Measurements from ENCODE around the gene HSP90AA1. TPM values are rescaled to one million over a fixed set of nuclear protein-coding genes. Genes with fewer than 3 reads are reported as not detected.
A peak's percentile ranks its signal among the peaks of the same experiment; 100 is the strongest.

The HSP90AA1 gene
- total RNA-seq, 1 experiment from 2014 or later, result 183 TPM

DNA sequence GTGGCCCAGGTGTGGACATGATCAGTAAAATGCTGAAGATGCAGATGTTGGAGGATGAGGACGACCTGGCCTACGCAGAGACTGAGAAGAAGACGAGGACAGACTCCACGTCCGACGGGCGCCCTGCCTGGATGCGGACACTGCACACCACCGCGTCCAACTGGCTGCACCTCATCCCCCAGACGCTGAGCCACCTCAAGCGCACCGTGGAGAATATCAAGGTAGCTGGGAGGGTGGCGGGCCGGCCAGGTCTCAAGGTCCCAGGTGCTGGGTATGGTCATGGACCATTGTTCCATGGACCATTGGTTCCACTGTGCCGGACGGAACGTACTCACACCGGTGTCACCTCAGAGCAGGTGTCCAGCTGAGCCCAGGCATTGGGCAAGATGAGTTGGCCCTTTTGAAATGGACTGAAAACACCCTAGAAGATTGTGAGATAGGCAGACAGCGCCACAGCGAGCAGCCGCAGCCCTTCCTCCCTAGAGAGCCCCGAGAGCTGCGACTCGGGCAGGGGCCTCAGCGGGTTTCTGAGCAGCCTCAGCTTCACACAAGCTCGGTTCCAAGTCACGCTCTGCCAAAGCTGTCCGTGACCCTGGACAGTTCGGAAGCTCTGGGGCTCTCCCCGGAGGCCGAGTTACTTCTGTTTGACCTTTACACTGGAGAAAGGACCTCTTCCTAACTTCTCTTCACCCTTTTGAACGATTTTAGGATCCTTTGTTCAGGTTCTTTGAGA lies 38.9 kb downstream of the HSP90AA1 start:
- no peaks in the 10 kb centered on the region for H3K27me3 ChIP-seq (ENCODE audit: control insufficient read depth, insufficient read depth, low read length)
- peak; percentile 21 for DNase-seq
- H3K36me3 ChIP-seq (replicated peaks; ENCODE audit: control insufficient read depth, insufficient read depth, low read length), result peaks cover 54% of the 10 kb centered on the region
- H3K4me3 ChIP-seq (ENCODE audit: insufficient read depth, low read depth, low read length), result no peak overlapping the region

DNA sequence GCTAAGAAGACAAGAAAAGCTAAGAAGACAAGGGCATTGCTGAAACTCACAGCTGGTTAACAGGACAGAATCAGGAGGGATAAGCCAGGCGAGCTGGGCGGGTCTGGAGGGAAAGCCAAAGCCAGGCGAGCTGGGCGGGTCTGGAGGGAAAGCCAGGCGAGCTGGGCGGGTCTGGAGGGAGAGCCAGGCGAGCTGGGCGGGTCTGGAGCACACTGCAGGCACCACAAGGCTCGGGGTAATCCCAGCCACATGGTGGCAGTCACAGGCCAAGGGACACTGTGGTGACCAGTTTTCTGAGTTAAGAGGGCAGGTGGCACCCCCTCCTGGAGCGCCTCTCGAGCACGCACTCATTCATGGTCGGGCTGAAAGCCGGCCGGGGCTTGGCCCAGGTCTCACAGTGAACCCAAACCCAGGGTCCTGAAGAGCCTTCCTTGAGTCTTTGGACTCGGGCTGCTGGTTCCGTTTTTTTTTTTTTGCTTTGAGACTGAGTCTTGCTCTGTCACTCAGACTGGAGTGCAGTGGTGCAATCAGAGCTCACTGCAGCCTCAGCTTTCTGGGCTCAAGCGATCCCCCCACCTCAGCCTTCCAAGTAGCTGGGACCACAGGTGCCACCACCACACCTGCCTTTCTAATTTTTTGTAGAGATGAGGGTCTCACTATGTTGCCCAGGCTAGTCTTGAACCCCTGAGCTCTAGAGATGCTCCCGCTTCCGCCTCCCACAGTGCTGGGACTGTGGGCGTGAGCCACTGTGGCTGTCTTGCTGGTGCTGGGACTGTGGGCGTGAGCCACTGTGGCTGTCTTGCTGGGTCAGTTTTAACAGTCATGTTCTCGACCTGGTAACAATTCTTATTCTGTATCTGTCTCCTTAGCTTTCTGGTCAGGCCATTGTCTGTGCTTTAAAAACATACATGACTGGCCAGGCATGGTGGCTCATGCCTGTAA lies 40.2 kb downstream of the HSP90AA1 start:
- peaks cover 63% of the 10 kb centered on the region for H3K36me3 ChIP-seq (replicated peaks; ENCODE audit: control insufficient read depth, insufficient read depth, low read length)
- H3K27me3 ChIP-seq (ENCODE audit: control insufficient read depth, insufficient read depth, low read length), result no peaks in the 10 kb centered on the region
- peak; percentile 95 for DNase-seq
- no peak overlapping the region for H3K4me3 ChIP-seq (ENCODE audit: insufficient read depth, low read depth, low read length)

DNA sequence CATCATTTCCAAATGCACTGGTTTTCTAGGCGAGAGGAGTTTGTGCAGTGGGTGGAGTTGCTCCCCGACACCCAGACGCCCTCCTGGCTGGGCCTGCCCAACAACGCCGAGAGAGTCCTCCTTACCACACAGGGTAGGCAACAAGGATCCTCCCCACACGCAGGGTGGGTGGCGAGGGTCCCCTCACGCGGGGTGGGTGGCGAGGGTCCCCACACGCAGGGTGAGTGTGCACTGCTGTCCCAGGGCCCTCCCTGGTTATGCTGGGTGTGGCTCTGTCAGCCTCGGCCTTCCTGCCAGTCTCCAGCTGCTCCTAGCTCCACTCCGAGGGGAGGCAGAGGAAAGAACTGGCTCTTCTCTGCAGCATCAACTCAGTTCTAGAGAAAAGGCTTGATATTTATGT lies 42.3 kb downstream of the HSP90AA1 start:
- Histone ChIP-seq H3K4me3 (ENCODE audit: insufficient read depth, low read depth, low read length) (no peak overlapping the region), H3K36me3 (replicated peaks; ENCODE audit: control insufficient read depth, insufficient read depth, low read length) (peaks cover 67% of the 10 kb centered on the region), H3K27me3 (ENCODE audit: control insufficient read depth, insufficient read depth, low read length) (no peaks in the 10 kb centered on the region)
- DNase-seq, result peak; percentile 11

GRCh38 chr14:102043251-102044025 lies 43.4 kb downstream of the HSP90AA1 start:
- Histone ChIP-seq H3K4me3 (ENCODE audit: insufficient read depth, low read depth, low read length) (no peak overlapping the region), H3K27me3 (ENCODE audit: control insufficient read depth, insufficient read depth, low read length) (no peaks in the 10 kb centered on the region), H3K36me3 (replicated peaks; ENCODE audit: control insufficient read depth, insufficient read depth, low read length) (peaks cover 67% of the 10 kb centered on the region)
- peak; percentile 12 for DNase-seq

GRCh38 chr14:102042699-102043098 lies 44.1 kb downstream of the HSP90AA1 start:
- DNase-seq, result peak; percentile 7
- Histone ChIP-seq H3K4me3 (ENCODE audit: insufficient read depth, low read depth, low read length) (no peak overlapping the region), H3K36me3 (replicated peaks; ENCODE audit: control insufficient read depth, insufficient read depth, low read length) (peaks cover 64% of the 10 kb centered on the region), H3K27me3 (ENCODE audit: control insufficient read depth, insufficient read depth, low read length) (no peaks in the 10 kb centered on the region)

DNA sequence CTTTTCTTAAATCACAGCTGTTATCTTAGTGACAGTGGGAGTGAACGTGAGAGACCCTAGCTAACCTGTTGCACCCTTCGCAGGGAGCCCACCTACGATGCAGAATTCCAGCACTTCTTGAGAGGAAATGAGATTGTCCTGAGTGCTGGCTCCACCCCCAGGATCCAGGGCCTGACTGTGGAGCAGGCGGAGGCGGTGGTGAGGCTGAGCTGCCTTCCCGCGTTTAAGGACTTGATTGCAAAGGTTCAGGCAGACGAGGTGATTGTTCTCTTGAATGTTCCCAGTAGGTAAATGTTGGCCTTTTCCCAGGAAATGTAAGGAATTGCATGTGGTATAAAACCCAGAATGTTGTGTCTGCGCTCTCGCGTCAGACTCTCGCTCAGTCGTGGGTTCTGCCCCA lies 46.7 kb downstream of the HSP90AA1 start:
- Histone ChIP-seq H3K27me3 (ENCODE audit: control insufficient read depth, insufficient read depth, low read length) (no peaks in the 10 kb centered on the region), H3K4me3 (ENCODE audit: insufficient read depth, low read depth, low read length) (no peak overlapping the region), H3K36me3 (replicated peaks; ENCODE audit: control insufficient read depth, insufficient read depth, low read length) (peaks cover 67% of the 10 kb centered on the region)
- peak; percentile 22 for DNase-seq

DNA sequence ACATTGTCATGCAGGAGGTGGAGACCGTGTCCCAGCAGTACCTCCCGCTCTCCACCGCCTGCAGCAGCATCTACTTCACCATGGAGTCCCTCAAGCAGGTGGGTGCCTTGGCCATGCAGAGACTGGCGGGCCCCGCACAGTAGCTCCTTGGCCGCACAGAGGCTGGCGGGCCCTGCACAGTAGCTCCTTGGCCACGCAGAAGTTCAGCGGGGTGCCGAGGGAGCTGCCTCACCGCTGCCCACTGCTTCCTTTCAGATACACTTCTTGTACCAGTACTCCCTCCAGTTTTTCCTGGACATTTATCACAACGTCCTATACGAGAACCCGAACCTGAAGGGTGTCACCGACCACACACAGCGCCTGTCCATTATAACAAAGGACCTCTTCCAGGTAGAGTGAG lies 47.7 kb downstream of the HSP90AA1 start:
- Histone ChIP-seq H3K36me3 (replicated peaks; ENCODE audit: control insufficient read depth, insufficient read depth, low read length) (peaks cover 63% of the 10 kb centered on the region), H3K27me3 (ENCODE audit: control insufficient read depth, insufficient read depth, low read length) (no peaks in the 10 kb centered on the region), H3K4me3 (ENCODE audit: insufficient read depth, low read depth, low read length) (no peak overlapping the region)
- DNase-seq, result peak; percentile 10

DNA sequence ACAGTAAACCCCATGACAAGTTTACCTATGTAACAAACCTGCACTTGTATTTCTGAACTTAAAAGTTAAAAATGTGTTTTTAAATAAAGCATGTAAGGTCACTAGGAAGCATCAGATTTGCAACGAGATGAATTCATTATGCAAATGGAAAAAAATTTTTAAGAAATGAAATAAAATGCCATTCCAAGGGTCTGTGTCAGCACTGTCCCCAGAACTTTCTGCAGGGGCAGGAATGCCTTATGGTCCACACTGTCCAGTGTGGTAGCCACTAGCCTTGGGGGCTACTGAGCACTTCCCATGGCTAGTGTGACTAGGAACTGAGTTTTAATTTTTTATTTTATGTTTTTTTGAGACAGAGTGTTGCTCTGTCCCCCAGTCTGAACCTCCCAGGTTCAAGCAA lies 49.2 kb downstream of the HSP90AA1 start:
- peaks cover 68% of the 10 kb centered on the region for H3K36me3 ChIP-seq (replicated peaks; ENCODE audit: control insufficient read depth, insufficient read depth, low read length)

GRCh38 chr14:102035914-102036313 lies 50.9 kb downstream of the HSP90AA1 start:
- no peaks in the 10 kb centered on the region for H3K27me3 ChIP-seq (ENCODE audit: control insufficient read depth, insufficient read depth, low read length)
- no peak overlapping the region for H3K4me3 ChIP-seq (ENCODE audit: insufficient read depth, low read depth, low read length)
- peaks cover 63% of the 10 kb centered on the region for H3K36me3 ChIP-seq (replicated peaks; ENCODE audit: control insufficient read depth, insufficient read depth, low read length)
- no peak for DNase-seq

More for the DNA sequence above, 49.2 kb downstream of the HSP90AA1 start:
- Histone ChIP-seq H3K4me3 (ENCODE audit: insufficient read depth, low read depth, low read length) (no peak overlapping the region), H3K27me3 (ENCODE audit: control insufficient read depth, insufficient read depth, low read length) (no peaks in the 10 kb centered on the region)
- DNase-seq, result no peak

DNA sequence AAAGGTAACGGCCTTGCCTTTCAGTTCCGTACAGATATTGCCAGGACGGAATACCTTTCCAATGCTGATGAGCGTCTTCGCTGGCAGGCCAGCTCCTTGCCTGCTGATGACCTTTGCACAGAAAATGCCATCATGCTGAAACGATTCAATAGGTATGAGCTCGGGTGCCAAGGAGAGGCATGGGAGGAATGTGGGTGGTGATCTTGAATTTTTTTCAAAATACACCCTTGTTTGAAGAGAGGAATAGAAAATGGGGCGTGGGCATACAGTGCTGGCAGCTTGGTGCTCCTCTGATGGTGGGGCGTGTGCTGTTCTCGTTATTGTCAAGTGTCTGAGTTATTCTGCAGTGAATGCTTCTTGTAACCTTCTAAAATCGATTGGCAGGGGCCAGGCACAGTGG lies 52.5 kb downstream of the HSP90AA1 start:
- Histone ChIP-seq H3K27me3 (ENCODE audit: control insufficient read depth, insufficient read depth, low read length) (no peaks in the 10 kb centered on the region), H3K4me3 (ENCODE audit: insufficient read depth, low read depth, low read length) (no peak overlapping the region), H3K36me3 (replicated peaks; ENCODE audit: control insufficient read depth, insufficient read depth, low read length) (peaks cover 67% of the 10 kb centered on the region)
- no peak for DNase-seq

DNA sequence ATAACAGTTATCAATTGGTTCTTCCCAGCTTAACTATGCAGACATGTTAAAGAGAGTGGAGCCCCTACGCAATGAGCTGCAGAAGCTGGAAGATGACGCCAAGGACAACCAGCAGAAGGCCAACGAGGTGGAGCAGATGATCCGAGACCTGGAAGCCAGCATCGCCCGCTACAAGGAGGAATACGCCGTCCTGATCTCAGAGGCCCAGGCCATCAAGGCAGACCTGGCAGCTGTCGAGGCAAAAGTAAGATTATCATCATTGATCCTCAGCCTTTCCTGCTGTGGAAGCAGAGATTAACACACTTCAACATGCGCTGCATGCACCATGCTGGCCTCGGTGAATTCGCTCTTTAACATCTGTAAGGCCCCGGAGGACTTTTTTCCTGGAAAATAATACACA lies 53.6 kb downstream of the HSP90AA1 start:
- H3K36me3 ChIP-seq (replicated peaks; ENCODE audit: control insufficient read depth, insufficient read depth, low read length), result peaks cover 68% of the 10 kb centered on the region
- no peak for DNase-seq
- H3K27me3 ChIP-seq (ENCODE audit: control insufficient read depth, insufficient read depth, low read length), result no peaks in the 10 kb centered on the region
- no peak overlapping the region for H3K4me3 ChIP-seq (ENCODE audit: insufficient read depth, low read depth, low read length)

Other genes with a start within 250 kb of the HSP90AA1 start
- 210 and 226 TPM in 2 replicates for gene DYNC1H1, start 122.5 kb downstream of the HSP90AA1 start, total RNA-seq (2014; rRNA removed; shearing (Covaris generic))
- gene WDR20, start 52.9 kb upstream of the HSP90AA1 start, total RNA-seq (2014; rRNA removed; shearing (Covaris generic)), result 14.7 and 16.5 TPM in 2 replicates
- gene MOK, start 218.1 kb upstream of the HSP90AA1 start, total RNA-seq (2014; rRNA removed; shearing (Covaris generic)), result 2.1 and 2.2 TPM in 2 replicates
- 14.9 and 18.9 TPM in 2 replicates for gene ZNF839, start 232.7 kb upstream of the HSP90AA1 start, total RNA-seq (2014; rRNA removed; shearing (Covaris generic))